HG02884 (cell line): ENCODE results near the gene NSMCE1.

ENCODE experiments used
- ATAC-seq: cut with Tn5 transposase; IDR thresholded peaks from one replicate; pipeline ENCODE4 v1.9.1; 2021; ENCODE audit warnings: mild to moderate bottlenecking, moderate library complexity; ENCODE audit not compliant: unreplicated experiment

The NSMCE1 gene

GRCh38 chr16:27245276-27246172 is 23.0 kb downstream of the NSMCE1 start:
- no peak for ATAC-seq

GRCh38 chr16:27244363-27244755 is 24.2 kb downstream of the NSMCE1 start:
- ATAC-seq = no peak

- ATAC-seq = no peak
These were observed 24.7 kb downstream of the NSMCE1 start for GRCh38 chr16:27243725-27244362.

GRCh38 chr16:27242868-27243590 is 25.5 kb downstream of the NSMCE1 start:
- no peak for ATAC-seq

- no peak for ATAC-seq
These were observed 26.2 kb downstream of the NSMCE1 start for GRCh38 chr16:27242398-27242797.

- ATAC-seq = no peak
These were observed 26.9 kb downstream of the NSMCE1 start for GRCh38 chr16:27241658-27242057.

GRCh38 chr16:27240948-27241531 is 27.5 kb downstream of the NSMCE1 start:
- ATAC-seq = no peak

GRCh38 chr16:27239906-27240655 is 28.5 kb downstream of the NSMCE1 start:
- no peak for ATAC-seq

- no peak for ATAC-seq
These were observed 29.5 kb downstream of the NSMCE1 start for GRCh38 chr16:27239026-27239425.

GRCh38 chr16:27238591-27238990 is 30.0 kb downstream of the NSMCE1 start:
- ATAC-seq = no peak

- peak; percentile 4 for ATAC-seq
These were observed 30.5 kb downstream of the NSMCE1 start for GRCh38 chr16:27238016-27238587.

- ATAC-seq = peak; percentile 68
These were observed 31.2 kb downstream of the NSMCE1 start for GRCh38 chr16:27237219-27238015.

- no peak for ATAC-seq
These were observed 31.8 kb downstream of the NSMCE1 start for GRCh38 chr16:27236635-27237218.

GRCh38 chr16:27235938-27236245 is 32.7 kb downstream of the NSMCE1 start:
- no peak for ATAC-seq

- ATAC-seq = no peak
These were observed 33.3 kb downstream of the NSMCE1 start for GRCh38 chr16:27235055-27235937.

GRCh38 chr16:27234603-27235002 is 34.0 kb downstream of the NSMCE1 start:
- ATAC-seq = no peak

- ATAC-seq = no peak
These were observed 34.4 kb downstream of the NSMCE1 start for GRCh38 chr16:27234171-27234570.

GRCh38 chr16:27233731-27234130 is 34.8 kb downstream of the NSMCE1 start:
- ATAC-seq = no peak
